NCI-H1092 (cell line): Measurements from ENCODE around the gene ZNF567.
"Not testable (repeated sequence)": the region's sequence is repeated elsewhere in the genome, so short reads cannot be mapped to it uniquely, and the experiment has no call there.

Source experiments
- DNase-seq: peaks from one replicate; lab custom pipeline; 2025; lab: John Stamatoyannopoulos, UW

Gene ZNF567

DNA sequence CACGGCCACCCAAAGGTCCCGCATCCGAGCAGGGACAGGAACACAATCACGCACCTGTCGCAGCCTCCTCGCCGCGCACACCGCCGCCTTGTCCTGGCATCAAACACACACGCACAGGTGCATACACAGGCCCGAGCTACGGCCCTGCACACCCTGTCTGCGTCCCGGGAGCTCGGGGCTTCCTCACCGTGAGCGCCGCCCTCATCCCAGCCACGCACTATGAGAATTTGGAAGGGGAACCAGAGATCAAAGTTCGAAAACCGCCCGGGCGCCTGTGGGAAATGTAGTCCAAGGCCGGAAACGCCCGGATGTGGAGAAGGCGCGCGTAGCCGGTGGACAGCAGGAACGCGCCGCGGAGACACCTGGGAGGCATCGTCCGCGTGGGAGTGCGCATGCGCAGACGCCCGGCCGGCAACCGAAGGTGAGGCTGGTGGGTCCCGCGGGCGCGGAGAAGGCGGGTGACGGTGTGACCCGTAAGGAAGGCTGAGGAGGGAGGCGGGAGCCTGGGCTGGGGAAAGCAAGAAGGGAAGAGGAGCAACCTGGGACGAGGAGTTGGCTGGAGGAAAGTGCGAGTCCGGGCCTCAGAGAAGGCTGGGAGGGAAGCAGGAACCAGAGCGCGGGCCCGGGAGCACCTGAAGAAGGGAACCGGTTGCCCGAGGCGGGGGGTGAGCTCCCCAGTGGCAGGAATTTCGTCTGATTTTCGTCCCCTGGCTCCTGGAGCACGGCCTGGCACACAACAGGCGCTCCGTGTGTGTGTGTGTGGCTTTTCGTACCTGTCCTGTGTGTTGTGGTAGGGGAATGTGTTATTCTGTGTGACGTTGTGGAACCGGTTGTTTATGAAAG is at the start of gene ZNF567:
TSS of gene ZNF567 (plus strand) at position 399 of the 843 bp plus-strand sequence. CDS start 7,256 bp downstream, outside the sequence.
- peak; percentile 87 for DNase-seq

DNA sequence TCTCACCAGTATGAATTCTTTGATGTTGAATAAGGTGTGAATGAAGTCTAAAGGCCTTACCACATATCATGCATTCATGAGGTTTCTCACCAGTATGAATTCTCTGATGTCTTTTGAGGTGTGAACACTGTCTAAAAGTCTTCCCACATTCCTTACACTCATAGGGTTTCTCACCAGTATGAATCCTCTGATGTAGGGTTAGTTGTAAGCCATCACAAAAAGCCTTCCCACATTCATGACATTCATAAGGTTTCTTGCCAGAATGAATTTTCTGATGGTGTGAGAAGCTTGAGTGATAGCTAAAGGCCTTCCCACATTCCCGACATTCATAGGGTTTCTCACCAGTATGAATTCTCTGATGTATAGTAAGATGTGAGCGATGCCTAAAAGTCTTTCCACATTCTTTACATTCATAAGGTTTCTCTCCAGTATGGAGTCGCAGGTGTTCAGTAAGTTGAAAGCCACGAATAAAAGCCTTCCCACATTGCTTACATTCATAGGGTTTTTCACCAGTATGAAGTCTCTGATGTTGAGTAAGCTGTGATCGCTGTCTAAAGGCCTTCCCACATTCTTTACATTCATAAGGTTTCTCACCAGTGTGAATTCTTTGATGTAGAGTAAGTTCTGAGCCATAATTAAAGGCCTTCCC is 48.4 kb upstream of the ZNF567 start:
- DNase-seq, result no peak

DNA sequence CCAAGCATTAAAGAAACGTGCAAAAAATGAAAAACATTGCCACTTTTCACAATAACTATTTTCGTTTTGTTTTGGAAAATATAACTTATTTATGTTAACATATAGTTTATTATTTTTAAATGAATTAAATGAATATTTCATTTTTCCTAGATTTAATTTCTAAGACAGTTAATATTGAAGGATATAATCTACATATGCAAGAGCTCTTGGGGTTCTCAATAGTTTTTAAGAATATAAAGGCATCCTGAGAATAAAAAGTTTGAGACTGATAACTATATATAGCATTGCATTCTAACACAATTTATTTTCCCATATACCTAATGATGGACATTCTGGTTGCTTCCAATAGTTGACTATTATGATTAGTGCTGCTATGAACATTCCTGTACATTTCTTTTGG is 40.7 kb upstream of the ZNF567 start:
- no peak for DNase-seq

DNA sequence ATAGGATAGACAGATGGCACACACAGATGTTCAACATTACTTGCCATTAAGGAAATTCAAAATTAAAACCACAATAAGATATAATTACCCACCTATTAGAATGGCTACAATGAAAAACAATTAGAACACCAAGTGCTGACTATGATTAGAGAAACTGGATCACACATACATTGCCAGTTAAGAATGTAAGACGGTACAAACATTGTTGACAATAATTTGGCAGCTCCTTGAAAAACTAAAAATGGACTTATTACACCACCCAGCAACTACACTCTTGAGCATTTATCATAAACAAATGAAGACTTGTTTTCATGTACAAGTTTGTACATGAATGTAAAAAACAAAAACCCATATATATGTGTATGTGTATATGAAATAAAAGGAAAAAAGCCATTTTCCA is 34.5 kb upstream of the ZNF567 start:
- DNase-seq, result no peak

DNA sequence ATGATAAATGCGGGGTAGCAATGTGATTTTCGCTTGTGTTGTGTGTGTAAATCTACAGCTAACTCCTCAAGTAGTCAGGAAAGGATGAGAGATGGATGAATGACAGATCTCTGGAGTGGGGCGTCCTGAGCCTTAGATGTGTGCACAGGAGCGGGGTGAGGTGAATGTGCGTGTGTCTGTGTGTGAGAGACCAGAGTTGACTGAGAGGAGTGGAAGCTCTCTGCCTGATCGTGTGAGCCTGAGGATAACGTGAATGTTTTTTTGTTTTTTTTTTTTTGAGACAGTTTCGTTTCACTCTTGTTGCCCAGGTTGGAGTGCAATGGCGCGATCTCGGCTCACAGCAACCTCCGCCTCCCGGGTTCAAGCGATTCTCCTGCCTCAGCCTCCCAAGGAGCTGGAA is 21.6 kb upstream of the ZNF567 start:
- DNase-seq, result no peak

DNA sequence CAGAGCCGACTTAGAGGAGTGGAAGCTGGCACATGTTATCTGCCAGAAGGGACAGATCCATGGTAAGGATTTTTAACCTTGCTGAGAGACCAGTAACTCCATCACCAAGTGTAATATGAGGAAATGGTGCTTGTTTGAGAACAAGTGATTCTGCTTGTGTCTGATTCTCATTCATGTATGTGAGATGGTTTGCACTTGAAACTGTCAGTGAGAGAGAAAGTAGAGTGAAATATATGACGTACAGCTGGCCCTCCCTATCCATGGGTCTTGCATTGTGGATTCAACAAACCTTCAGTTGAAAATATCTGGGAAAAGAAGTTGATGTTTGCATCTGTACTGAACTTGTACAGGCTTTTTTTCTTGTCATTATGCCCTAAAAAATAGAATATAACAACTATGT is 18.8 kb upstream of the ZNF567 start:
- no peak for DNase-seq

DNA sequence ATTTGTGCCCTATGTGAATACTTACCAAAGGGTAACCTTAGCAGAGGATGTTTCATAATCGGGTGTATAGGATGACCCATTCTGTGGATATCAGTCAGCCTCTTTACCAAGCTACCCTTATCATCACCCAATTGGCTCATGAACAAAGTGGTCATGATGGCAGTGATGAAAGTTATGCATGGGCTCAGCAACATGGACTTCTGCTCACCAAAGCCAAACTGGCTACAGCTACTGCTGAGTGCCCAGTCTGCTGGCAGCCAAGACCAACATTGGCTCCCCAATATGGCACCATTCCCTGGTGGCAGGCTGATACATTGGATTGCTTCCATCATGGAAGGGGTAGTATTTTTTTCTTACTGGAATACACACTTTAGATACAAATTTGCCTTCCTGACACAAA is 15.0 kb upstream of the ZNF567 start:
- no peak for DNase-seq

DNA sequence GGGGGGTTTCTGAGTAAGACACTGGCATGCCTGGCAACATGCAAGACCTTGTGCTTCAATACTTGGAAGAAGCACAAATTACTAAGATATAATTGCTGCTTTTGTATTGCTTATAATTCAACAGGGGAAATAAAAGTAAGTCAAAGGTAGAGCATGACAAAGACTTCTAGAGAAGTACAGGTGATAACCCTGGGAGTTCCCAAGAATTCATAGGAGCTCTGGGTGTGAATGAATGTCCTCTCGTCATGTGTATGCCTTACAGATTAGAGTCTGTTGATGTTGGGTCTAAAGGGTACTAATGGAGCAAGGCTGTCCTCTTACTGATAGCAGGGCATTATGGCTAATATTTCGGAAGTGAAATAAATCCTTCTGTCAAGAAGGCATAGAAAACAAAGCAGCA is 13.2 kb upstream of the ZNF567 start:
- no peak for DNase-seq

DNA sequence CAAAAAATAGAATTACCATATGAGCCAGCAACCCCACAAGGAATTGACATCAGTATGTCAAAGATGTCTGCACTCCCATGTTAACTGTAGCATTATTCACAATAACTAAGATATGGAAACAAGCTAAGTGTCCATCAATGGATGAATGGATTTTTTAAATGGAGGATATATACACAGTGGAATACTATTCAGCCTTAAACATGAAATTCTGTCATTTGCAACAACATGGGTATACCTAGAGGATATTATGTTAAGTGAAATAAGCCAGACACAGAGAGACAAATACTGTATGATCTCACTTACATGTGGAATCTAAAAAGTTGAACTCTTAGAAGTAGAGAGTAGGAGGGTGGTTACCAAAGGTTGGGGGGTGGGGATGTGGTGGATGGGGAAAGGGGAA is 8.0 kb upstream of the ZNF567 start:
- DNase-seq, result no peak

DNA sequence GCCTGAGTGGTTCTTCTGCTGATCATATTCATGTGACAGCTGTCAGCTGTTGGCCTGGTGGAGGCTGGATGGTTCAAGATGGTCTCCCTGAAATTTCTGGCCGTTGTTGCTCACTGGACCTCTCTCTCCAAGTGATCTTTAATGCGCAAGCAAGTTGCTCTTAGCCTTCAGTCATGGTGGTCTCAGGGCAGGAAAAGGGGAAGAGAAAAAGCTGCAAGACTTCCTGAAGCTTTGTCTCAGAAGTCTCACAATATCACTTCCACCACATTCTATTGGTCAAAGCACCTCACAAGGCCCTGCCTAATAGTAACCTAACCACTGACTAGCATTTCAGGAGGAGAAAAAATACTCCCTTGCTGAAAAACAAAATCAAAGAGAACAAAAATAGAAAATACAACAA is 1.6 kb upstream of the ZNF567 start:
- DNase-seq, result no peak

DNA sequence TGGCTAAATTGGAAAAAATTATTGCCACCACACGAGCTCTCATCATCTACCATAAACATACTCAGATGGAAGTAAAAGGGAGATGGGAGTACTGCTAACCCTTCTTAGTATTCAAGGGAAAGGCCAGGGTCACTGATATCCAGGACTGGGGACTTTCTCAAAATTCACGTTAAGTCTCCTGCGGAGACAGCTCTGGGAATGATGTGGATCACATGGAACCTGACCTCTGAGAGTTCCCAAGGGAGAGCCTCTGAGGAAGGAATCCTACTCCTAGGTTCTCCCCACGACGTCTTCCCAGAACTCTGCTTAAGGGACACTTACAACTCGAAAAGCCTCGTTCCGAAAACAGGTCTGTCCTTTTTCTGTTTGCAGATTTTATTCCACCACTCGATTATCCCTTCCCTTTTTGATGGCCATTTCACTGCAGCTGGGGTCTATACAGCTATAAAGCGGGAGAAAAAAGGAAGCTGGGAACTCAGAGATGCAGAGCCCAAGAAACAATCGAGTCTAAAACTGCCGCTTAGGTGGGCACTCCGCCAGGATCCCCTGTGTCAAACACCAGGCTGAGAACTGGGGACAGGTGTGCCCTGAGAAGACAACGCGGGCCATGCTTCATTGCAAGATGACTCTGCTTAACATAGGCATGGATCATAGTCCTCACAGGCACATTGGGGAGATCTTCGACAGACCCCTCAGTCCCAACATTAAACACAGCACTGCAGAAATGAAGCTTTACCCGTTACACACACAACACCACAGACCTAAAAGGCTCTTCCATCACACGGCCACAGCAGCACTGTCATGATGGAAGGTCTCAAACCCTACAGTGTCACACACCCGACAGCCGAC is 823 bp upstream of the ZNF567 start:
- DNase-seq, result peak; percentile 1

DNA sequence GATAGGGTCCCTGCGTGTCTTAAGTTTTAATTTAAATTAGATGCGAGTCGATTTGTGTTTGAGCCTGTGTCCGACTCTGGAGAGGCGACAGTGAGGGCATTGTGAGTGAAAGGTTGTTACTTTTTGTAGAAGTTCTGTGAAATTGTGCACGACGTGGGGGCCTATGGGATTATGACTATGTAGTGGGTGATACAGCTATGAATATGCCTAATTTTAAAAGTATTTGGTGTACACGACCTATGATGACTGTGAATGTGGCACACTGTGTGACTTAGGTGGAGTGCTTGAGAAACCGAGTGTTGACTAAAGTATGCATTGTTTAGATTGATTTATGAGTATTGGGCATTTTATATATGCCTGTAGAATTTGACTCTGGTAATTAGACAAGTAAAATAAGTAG is 646 bp downstream of the ZNF567 start:
- DNase-seq, result no peak

DNA sequence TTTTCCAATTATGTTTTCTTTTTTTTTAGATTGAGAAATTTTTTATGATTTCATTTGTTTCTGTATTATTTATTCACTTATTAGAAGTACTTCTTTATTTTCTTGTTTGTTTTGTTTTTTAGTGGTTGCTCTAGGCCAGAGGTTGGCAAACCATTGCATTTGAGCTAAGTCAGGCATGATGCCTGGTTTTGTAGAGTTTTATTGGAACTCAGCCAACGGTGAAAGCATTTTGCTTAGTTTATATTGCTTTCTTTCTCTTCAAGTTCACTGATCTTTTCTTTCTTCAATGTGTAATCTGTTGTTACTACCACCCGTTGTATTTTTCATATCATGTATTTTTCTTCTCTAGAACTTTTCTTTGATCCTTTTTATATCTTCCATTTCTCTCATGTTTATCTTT is 19.7 kb downstream of the ZNF567 start:
- DNase-seq, result no peak

DNA sequence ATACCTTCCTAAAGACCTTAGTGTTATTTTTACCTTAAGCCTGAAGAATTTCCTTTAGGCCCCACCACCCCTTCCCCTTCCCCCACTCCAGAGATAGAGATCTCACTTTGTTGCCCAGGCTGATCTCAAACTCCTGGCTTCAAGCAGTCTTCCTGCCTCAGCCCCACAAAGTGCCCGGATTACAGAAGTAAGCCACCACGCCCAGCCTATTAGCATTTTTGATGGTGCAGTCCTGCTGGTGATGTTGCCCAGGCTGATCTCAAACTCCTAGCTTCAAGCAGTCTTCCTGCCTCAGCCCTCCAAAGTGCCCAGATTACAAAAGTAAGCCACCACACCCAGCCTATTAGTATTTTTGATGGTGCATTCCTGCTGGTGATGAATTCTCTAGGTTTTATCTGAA is 22.0 kb downstream of the ZNF567 start:
- no peak for DNase-seq

DNA sequence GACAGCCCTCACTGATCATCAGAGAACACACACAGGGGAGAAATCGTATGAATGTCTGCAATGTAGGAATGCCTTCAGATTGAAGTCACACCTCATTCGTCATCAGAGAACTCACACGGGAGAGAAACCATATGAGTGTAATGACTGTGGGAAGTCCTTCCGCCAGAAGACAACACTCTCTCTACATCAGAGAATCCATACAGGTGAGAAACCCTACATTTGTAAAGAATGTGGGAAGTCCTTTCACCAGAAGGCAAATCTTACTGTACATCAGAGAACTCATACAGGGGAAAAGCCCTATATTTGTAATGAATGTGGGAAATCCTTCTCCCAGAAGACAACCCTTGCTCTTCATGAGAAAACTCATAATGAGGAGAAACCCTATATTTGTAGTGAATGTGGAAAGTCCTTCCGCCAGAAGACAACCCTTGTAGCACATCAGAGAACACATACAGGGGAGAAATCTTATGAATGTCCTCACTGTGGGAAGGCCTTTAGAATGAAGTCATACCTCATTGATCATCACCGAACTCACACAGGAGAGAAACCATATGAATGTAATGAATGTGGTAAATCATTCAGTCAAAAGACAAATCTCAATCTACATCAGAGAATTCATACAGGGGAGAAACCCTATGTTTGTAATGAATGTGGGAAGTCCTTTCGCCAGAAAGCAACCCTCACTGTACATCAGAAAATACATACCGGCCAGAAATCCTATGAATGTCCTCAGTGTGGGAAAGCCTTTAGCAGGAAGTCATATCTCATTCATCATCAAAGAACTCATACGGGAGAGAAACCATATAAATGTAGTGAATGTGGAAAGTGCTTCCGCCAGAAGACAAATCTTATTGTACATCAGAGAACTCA is 32.5 kb downstream of the ZNF567 start:
- DNase-seq, result no peak

DNA sequence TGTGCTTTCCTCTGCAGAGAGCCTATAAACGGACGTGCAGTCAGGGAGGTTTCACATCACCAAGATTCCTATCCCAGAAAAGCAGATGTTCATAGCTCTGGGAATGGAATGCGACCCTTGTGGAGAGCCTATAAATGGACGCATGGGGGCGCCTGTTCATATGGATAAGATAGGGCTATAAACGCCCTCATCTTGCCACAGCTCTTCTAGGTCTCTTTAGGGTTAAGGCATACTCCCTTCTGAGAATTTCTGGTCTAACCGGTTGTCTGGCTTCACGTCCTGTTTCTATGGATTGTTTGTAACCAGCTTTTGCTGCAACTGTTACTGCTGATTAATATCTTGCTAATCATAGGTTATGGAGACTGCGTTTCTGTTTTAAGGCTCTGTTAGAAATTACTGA is 48.8 kb downstream of the ZNF567 start:
- not testable (repeated sequence) for DNase-seq

DNA sequence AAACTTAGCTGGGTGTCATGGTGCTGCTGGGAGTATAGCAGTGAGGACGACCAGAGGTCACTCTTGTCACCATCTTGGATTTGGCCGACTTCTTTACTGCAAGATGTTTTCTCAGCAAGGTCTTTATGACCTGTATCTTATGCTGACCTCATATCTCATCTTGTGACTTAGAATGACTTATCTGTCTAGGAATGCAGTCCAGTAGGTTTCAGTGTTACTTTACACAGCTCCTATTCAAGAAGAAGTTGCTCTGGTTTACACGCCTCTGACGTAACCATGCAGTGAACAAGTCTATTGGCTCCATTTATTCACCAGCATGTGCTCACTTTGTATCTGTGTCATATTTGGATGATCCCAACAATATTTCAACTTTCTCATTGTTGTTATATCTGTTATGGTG is 58.5 kb downstream of the ZNF567 start:
- DNase-seq, result no peak

DNA sequence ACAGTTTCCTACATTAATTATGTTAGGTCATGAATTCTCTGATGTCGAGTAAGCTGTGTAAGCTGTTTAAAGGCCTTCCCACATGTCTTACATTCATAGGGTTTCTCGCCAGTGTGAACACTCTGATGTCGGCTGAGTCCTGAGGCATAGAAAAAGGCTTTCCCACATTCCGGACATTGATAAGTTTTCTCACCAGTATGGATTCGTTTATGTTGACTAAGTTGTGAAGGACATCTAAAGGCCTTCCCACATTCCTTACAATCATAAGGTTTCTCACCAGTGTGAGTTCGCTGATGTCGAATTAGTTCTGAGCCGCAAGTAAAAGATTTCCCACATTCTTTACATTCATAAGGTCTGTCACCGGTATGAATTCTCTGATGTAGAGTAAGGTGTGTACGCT is 60.3 kb downstream of the ZNF567 start:
- no peak for DNase-seq

DNA sequence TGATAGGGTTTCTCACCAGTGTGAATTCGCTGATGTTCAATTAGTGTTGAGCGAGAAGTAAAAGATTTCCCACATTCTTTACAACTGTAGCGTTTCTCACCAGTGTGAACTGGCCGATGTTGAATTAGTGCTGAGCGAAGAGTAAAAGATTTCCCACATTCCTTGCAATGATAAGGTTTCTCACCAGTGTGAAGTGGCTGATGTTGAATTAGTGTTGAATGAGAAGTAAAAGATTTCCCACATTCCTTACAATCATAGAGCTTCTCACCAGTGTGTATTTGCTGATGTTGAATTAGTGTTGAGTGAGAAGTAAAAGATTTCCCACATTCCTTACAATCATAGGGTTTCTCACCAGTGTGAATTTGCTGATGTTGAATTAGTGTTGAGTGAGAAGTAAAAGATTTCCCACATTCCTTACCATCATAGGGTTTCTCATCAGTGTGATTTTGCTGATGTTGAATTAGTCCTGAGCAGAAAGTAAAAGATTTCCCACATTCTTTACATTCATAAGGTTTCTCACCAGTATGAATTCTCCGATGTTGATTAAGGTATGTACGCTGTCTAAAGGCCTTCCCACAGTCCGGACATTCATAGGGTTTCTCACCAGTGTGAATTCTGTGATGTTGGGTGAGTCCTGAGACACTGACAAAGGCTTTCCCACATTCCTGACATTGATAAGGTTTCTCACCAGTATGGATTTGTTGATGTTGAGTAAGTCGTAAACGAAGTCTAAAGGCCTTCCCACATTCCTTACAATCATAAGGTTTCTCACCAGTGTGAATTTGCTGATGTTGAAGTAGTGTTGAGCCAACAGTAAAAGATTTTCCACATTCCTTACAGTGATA is 61.2 kb downstream of the ZNF567 start:
- no peak for DNase-seq

DNA sequence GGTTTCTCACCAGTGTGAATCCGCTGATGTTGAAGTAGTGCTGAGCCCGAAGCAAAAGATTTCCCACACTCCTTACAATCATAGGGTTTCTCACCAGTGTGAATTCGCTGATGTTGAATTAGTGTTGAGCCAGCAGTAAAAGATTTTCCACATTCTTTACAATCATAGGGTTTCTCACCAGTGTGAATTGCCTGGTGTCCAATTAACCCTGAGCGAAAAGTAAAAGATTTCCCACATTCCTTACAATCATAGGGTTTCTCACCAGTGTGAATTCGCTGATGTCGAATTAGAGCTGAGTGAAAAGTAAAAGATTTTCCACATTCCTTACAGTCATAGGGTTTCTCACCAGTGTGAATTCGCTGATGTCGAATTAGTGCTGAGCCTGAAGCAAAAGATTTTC is 62.2 kb downstream of the ZNF567 start:
- not testable (repeated sequence) for DNase-seq
